ENCODE data around the gene AGAP1.

AGAP1 gene

GRCh38 chr2:235769046-235769445 is 275.2 kb downstream of the AGAP1 start:
- no peak for TF ChIP-seq CTCF (conservative IDR thresholded peaks at IDR 0.05)
- no peak overlapping the region for H3K27ac ChIP-seq

GRCh38 chr2:235770909-235771820 is 277.3 kb downstream of the AGAP1 start:
- no peak for TF ChIP-seq CTCF (conservative IDR thresholded peaks at IDR 0.05)
- H3K27ac ChIP-seq: no peak overlapping the region

GRCh38 chr2:235773188-235773928 is 279.5 kb downstream of the AGAP1 start:
- no peak overlapping the region for H3K27ac ChIP-seq
- TF ChIP-seq CTCF (conservative IDR thresholded peaks at IDR 0.05): no peak

- no peak overlapping the region for H3K27ac ChIP-seq
- TF ChIP-seq CTCF (conservative IDR thresholded peaks at IDR 0.05): no peak
Measured at GRCh38 chr2:235774153-235774870, 280.5 kb downstream of the AGAP1 start.

- H3K27ac ChIP-seq: no peak overlapping the region
- no peak for TF ChIP-seq CTCF (conservative IDR thresholded peaks at IDR 0.05)
Measured at GRCh38 chr2:235776531-235776930, 282.7 kb downstream of the AGAP1 start.

GRCh38 chr2:235779444-235779896 is 285.6 kb downstream of the AGAP1 start:
- peak; percentile 96 for TF ChIP-seq CTCF (conservative IDR thresholded peaks at IDR 0.05)
- H3K27ac ChIP-seq: no peak overlapping the region

- no peak overlapping the region for H3K27ac ChIP-seq
- TF ChIP-seq CTCF (conservative IDR thresholded peaks at IDR 0.05): no peak
Measured at GRCh38 chr2:235780401-235780800, 286.6 kb downstream of the AGAP1 start.

Data from VCaP (cell line).